SK-N-SH (cell line): ENCODE results near the gene SLC12A4. TPM values are rescaled to one million over a fixed set of nuclear protein-coding genes. Genes with fewer than 3 reads are reported as not detected.

Experiments used
- CTCF ChIA-PET: fragments of 300-600, 350-600 bp; formaldehyde crosslinking; extraction: SDS; loops from one replicate; lab custom pipeline; 2021; lab: Yijun Ruan, JAX
- POLR2A ChIA-PET: fragments of 350-600 bp; sonication (Branson Sonifier 250); formaldehyde crosslinking; extraction: SDS; loops from one replicate; lab custom pipeline; 2020; ENCODE audit warnings: antibody characterized with exemption, inconsistent platforms; lab: Yijun Ruan, JAX
- DNase-seq: peaks from one replicate; pipeline ENCODE4 v3.0.0; 2012
- H2AFZ ChIP-seq: fragments of 200-600 bp; sonication (generic); 2 replicates; pipeline ENCODE4 v1.8.1; 2016; ENCODE audit warnings: antibody characterized with exemption, mild to moderate bottlenecking, low read depth
- H3F3A ChIP-seq: fragments of 200-600 bp; sonication (generic); replicated peaks from 2 replicates; pipeline ENCODE3; 2016; ENCODE audit warnings: antibody characterized with exemption, mild to moderate bottlenecking; ENCODE audit not compliant: insufficient read depth
- H3K27ac ChIP-seq, 2 experiments: fragments of 200-500 bp in 1 of 2; fragments of 200-600 bp in 1 of 2; sonication (Bioruptor generic) in 1 of 2; sonication (generic), shearing (Covaris generic) in 1 of 2; 2 replicates each; pipeline versions ENCODE4 v1.5.1 to v1.6.1; 2014 to 2016; ENCODE audit warnings: low read depth in 2 of 2, inconsistent platforms in 1 of 2, low read length in 1 of 2, mild to moderate bottlenecking in 1 of 2, mixed read lengths in 1 of 2
- H3K27me3 ChIP-seq: fragments of 200-600 bp; sonication (generic), shearing (Covaris generic); 2 replicates; pipeline ENCODE4 v1.6.1; 2016; ENCODE audit warnings: mixed run types; ENCODE audit not compliant: insufficient read depth
- H3K36me3 ChIP-seq, 2 experiments: fragments of 200-500 bp in 1 of 2; fragments of 200-600 bp in 1 of 2; sonication (Bioruptor generic) in 1 of 2; sonication (generic) in 1 of 2; replicated peaks in 1 of 2; 2 replicates each; pipeline versions ENCODE3 to v1.5.1; 2014 to 2016; ENCODE audit warnings: low read length in 1 of 2, mild to moderate bottlenecking in 1 of 2; ENCODE audit not compliant: insufficient read depth in 2 of 2, control insufficient read depth in 1 of 2
- H3K4me1 ChIP-seq, 2 experiments: fragments of 200-500 bp in 1 of 2; fragments of 200-600 bp in 1 of 2; sonication (Bioruptor generic) in 1 of 2; sonication (generic), shearing (Covaris generic) in 1 of 2; 2 replicates each; pipeline versions ENCODE4 v1.5.1 to v1.6.1; 2014 to 2016; ENCODE audit warnings: low read depth in 1 of 2, low read length in 1 of 2, mixed run types in 1 of 2; ENCODE audit not compliant: insufficient read depth in 2 of 2, control insufficient read depth in 1 of 2
- H3K4me2 ChIP-seq: fragments of 200-600 bp; sonication (generic), shearing (Covaris generic); 2 replicates; pipeline ENCODE4 v1.6.1; 2017; ENCODE audit warnings: mixed run types
- H3K4me3 ChIP-seq, 2 experiments: fragments of 200-500 bp in 1 of 2; fragments of 200-600 bp in 1 of 2; sonication (Bioruptor generic) in 1 of 2; sonication (generic), shearing (Covaris generic) in 1 of 2; 2 replicates each; pipeline versions ENCODE4 v1.5.1 to v1.8.1; 2014 to 2016; ENCODE audit warnings: low read depth in 2 of 2, inconsistent platforms in 1 of 2, low read length in 1 of 2, mild to moderate bottlenecking in 1 of 2, mixed read lengths in 1 of 2, moderate library complexity in 1 of 2
- H3K79me2 ChIP-seq: fragments of 200-600 bp; sonication (generic); 2 replicates; pipeline ENCODE4 v1.8.1; 2017; ENCODE audit warnings: mild to moderate bottlenecking; ENCODE audit not compliant: insufficient read depth
- H3K9ac ChIP-seq: fragments of 200-600 bp; sonication (generic); 2 replicates; pipeline ENCODE4 v1.6.1; 2017; ENCODE audit warnings: mixed run types
- H3K9me2 ChIP-seq: fragments of 200-600 bp; sonication (generic); 2 replicates; pipeline ENCODE4 v1.6.1; 2017; ENCODE audit warnings: mixed run types
- H3K9me3 ChIP-seq: fragments of 200-600 bp; sonication (generic); 2 replicates; pipeline ENCODE4 v1.6.1; 2017; ENCODE audit warnings: mixed run types, mild to moderate bottlenecking, moderate library complexity
- H4K20me1 ChIP-seq: fragments of 200-600 bp; sonication (generic); 2 replicates; pipeline ENCODE4 v1.6.1; 2017; ENCODE audit warnings: mild to moderate bottlenecking, mixed run types; ENCODE audit not compliant: insufficient read depth
- CHD2 ChIP-seq: fragments of 150-350 bp; IDR thresholded peaks from 2 replicates; pipeline ENCODE4 v1.6.1; 2018; ENCODE audit warnings: low read length; ENCODE audit not compliant: partially characterized antibody
- ELF1 ChIP-seq: IDR thresholded peaks from 2 replicates; pipeline ENCODE4 v1.4.0; 2012
- EP300 ChIP-seq, 2 experiments: IDR thresholded peaks; 2 replicates each; pipeline versions ENCODE4 v1.4.0 to v1.6.1; 2012; ENCODE audit warnings: borderline replicate concordance in 1 of 2, low read depth in 1 of 2, low read length in 1 of 2
- FOSL2 ChIP-seq: IDR thresholded peaks from 2 replicates; pipeline ENCODE4 v1.4.0; 2012; ENCODE audit warnings: low read depth, mild to moderate bottlenecking, moderate library complexity, borderline replicate concordance
- FOXJ3 ChIP-seq: sonication (generic); formaldehyde crosslinking; IDR thresholded peaks from 2 replicates; pipeline ENCODE4 v1.5.1; 2020; ENCODE audit warnings: mild to moderate bottlenecking, missing genetic modification reagents
- FOXM1 ChIP-seq: IDR thresholded peaks from 2 replicates; pipeline ENCODE4 v1.4.0; 2012; ENCODE audit warnings: low read depth, mild to moderate bottlenecking
- GABPA ChIP-seq: IDR thresholded peaks from 2 replicates; pipeline ENCODE4 v1.4.0; 2012; ENCODE audit warnings: low read depth, mild to moderate bottlenecking
- JUND ChIP-seq: IDR thresholded peaks from 2 replicates; pipeline ENCODE4 v1.4.0; 2012
- MAX ChIP-seq: IDR thresholded peaks from 2 replicates; pipeline ENCODE4 v1.4.0; 2012; ENCODE audit warnings: low read depth
- MEF2A ChIP-seq: IDR thresholded peaks from 2 replicates; pipeline ENCODE4 v1.4.0; 2012; ENCODE audit warnings: low read depth, borderline replicate concordance
- MXI1 ChIP-seq: IDR thresholded peaks from 2 replicates; pipeline ENCODE4 v1.6.1; 2012; ENCODE audit warnings: mild to moderate bottlenecking, low read depth, low read length, improper control_type of control experiment
- POLR2AphosphoS5 ChIP-seq: IDR thresholded peaks from 2 replicates; pipeline ENCODE4 v1.6.1; 2012; ENCODE audit warnings: low read depth, low read length
- RAD21 ChIP-seq: IDR thresholded peaks from 2 replicates; pipeline ENCODE4 v1.6.1; 2012; ENCODE audit warnings: mild to moderate bottlenecking, low read length
- SMC3 ChIP-seq: IDR thresholded peaks from 2 replicates; pipeline ENCODE4 v1.6.1; 2012; ENCODE audit warnings: low read depth, low read length, improper control_type of control experiment
- TCF12 ChIP-seq: IDR thresholded peaks from 2 replicates; pipeline ENCODE4 v1.4.0; 2012
- USF2 ChIP-seq: fragments of 150-350 bp; IDR thresholded peaks from 2 replicates; pipeline ENCODE4 v1.6.1; 2017; ENCODE audit warnings: antibody characterized with exemption, low read length, low read depth, borderline replicate concordance
- YY1 ChIP-seq: IDR thresholded peaks from 2 replicates; pipeline ENCODE4 v1.4.0; 2012; ENCODE audit warnings: low read depth, mild to moderate bottlenecking
- WGBS: methylation state at CpG from one replicate; pipeline ENCODE4 v1.1.6; 2017; ENCODE audit warnings: low lambda C conversion rate; 5-methylcytosine and 5-hydroxymethylcytosine counted together
- polyA plus RNA-seq, 3 experiments: library from polyadenylated mRNA; depleted of rRNA; stranded (reverse); fragments of >200 nt; gene quantifications; 2 replicates each; pipeline ENCODE4 v1.2.3, GENCODE V29; 2012
- TF ChIP-seq, protein P1 (sequence below): IDR thresholded peaks from 2 replicates; pipeline ENCODE4 v1.4.0; 2012; ENCODE audit warnings: low read depth, borderline replicate concordance
- TF ChIP-seq, protein P2 (sequence below): fragments of 150-350 bp; IDR thresholded peaks from 2 replicates; pipeline ENCODE4 v1.6.1; 2016; ENCODE audit warnings: mild to moderate bottlenecking, low read depth, low read length

The SLC12A4 gene
- polyA plus RNA-seq, 1 of the 3 experiments (the other 2 are of a cell fraction) = 75.8 TPM

DNA sequence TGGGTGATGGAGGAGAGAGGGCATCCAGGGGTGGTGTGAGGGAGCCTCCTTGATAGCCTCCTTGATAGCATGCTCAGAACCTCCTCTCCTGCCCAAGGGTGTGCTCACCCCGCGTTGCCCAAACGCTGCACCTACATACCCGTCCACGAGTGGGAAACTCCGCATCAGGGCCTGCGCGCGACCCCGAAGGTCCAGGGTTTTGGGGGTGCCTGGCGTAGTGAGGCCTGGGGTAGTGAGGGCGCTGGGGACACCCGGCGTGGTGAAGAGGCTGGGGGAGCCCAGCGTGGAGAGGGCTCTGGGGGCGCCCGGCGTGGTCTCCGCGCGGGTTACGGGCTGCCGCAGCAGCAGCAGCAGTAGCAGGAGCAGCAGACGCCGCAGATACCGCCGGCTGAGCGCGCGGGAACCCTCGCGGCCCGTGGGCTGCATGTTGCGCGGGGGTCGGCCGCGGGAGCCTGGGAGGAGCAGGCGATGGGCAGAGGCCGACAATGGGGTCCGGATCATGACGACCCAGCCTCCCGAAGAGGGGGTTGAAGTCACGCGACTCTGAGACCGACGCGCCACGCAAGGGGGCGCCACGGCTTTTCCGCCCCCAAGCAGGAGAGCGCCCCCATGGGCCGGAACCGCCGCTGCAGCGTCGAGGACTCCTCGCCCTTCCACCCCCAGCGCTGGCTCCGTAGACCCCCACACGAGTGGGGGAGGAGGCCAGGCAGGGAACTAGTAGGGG lies 11.7 kb upstream of the SLC12A4 start, which contains the start of gene DPEP3:
TSS of gene DPEP3 (minus strand) at position 545 of the 724 bp plus-strand sequence. CDS start at position 426, 119 bp downstream.
- peak; percentile 52 for DNase-seq
- CTCF ChIA-PET = interaction anchor here (1.4 kb wide), 1 partner anchor 61 kb away, joined by 5 read pairs; no protein-coding TSS in a partner anchor
- Histone ChIP-seq H3K27ac (no peak within 1 kb of the TSS), H3K4me3 (no peak within 1 kb of the TSS), H3K4me2 (no peak within 1 kb of the TSS), H3K79me2 (no peaks in the 10 kb centered on the region), H3K27me3 (no peaks in the 10 kb centered on the region; the same call in 1 of the 2 replicates), H3K36me3 (no peaks in the 10 kb centered on the region), H3K9ac (no peak within 1 kb of the TSS), H3F3A (no peaks in the 10 kb centered on the region), H3K9me2 (no peaks in the 10 kb centered on the region), H3K9me3 (no peaks in the 10 kb centered on the region), H4K20me1 (no peaks in the 10 kb centered on the region), H3K4me1 (peaks cover 0 to 3% of the 10 kb centered on the region in 2 experiments; a peak in 1 of 4 replicates), H2AFZ (no peak within 1 kb of the TSS)
- WGBS = 77% methylated on average over 42 of the region's 62 CpGs
- no peak for TF ChIP-seq YY1
- TF ChIP-seq USF2 = no peak
- no peak for TF ChIP-seq CHD2
- TF ChIP-seq FOSL2 = no peak
- TF ChIP-seq RAD21 = no peak
- TF ChIP-seq POLR2AphosphoS5 = no peak
- TF ChIP-seq, protein P1, sequence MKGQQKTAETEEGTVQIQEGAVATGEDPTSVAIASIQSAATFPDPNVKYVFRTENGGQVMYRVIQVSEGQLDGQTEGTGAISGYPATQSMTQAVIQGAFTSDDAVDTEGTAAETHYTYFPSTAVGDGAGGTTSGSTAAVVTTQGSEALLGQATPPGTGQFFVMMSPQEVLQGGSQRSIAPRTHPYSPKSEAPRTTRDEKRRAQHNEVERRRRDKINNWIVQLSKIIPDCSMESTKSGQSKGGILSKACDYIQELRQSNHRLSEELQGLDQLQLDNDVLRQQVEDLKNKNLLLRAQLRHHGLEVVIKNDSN = no peak
- TF ChIP-seq, protein P2, sequence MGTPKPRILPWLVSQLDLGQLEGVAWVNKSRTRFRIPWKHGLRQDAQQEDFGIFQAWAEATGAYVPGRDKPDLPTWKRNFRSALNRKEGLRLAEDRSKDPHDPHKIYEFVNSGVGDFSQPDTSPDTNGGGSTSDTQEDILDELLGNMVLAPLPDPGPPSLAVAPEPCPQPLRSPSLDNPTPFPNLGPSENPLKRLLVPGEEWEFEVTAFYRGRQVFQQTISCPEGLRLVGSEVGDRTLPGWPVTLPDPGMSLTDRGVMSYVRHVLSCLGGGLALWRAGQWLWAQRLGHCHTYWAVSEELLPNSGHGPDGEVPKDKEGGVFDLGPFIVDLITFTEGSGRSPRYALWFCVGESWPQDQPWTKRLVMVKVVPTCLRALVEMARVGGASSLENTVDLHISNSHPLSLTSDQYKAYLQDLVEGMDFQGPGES = no peak
- no peak for TF ChIP-seq JUND
- no peak for TF ChIP-seq TCF12
- no peak for TF ChIP-seq MAX
- TF ChIP-seq SMC3 = no peak
- no peak for TF ChIP-seq FOXJ3 (CRISPR knock-in tag)
- no peak for TF ChIP-seq FOXM1
- no peak for TF ChIP-seq GABPA
- TF ChIP-seq ELF1 = no peak
- TF ChIP-seq EP300 (IDR thresholded peaks at IDR 0.05; ENCODE audit: borderline replicate concordance in 1 of 2, low read depth in 1 of 2, low read length in 1 of 2) = no peak
- no peak for TF ChIP-seq MXI1
- TF ChIP-seq MEF2A = no peak
- POLR2A ChIA-PET = no interaction called here
